ENCODE measurements around the gene SMIM23. TPM values are rescaled to one million over a fixed set of nuclear protein-coding genes. Genes with fewer than 3 reads are reported as not detected.

SMIM23 gene
- total RNA-seq: not detected

GRCh38 chr5:171785517-171785916 lies at the start of gene SMIM23:
SMIM23 (plus strand) TSS chr5:171785817; CDS start chr5:171785872, 55 bp downstream.
- Histone ChIP-seq H3K4me1 (ENCODE audit: insufficient read depth, low read length) (no peaks in the 10 kb centered on the region), H3K27me3 (ENCODE audit: insufficient read depth, low read length) (no peaks in the 10 kb centered on the region), H3K9me3 (ENCODE audit: low read depth, low read length) (no peaks in the 10 kb centered on the region), H3K4me3 (ENCODE audit: low read length) (no peak within 1 kb of the TSS)

GRCh38 chr5:171736976-171737891 lies 48.4 kb upstream of the SMIM23 start:
- H3K9me3 ChIP-seq (ENCODE audit: low read depth, low read length): no peaks in the 10 kb centered on the region
- no peaks in the 10 kb centered on the region for H3K4me1 ChIP-seq (ENCODE audit: insufficient read depth, low read length)
- H3K27me3 ChIP-seq (ENCODE audit: insufficient read depth, low read length): no peaks in the 10 kb centered on the region
- no peak overlapping the region for H3K4me3 ChIP-seq (ENCODE audit: low read length)

- Histone ChIP-seq H3K27me3 (ENCODE audit: insufficient read depth, low read length) (no peaks in the 10 kb centered on the region), H3K9me3 (ENCODE audit: low read depth, low read length) (no peaks in the 10 kb centered on the region), H3K4me3 (ENCODE audit: low read length) (no peak overlapping the region), H3K4me1 (ENCODE audit: insufficient read depth, low read length) (no peaks in the 10 kb centered on the region)
Observed at GRCh38 chr5:171738501-171738900, 47.1 kb upstream of the SMIM23 start.

- no peaks in the 10 kb centered on the region for H3K27me3 ChIP-seq (ENCODE audit: insufficient read depth, low read length)
- no peaks in the 10 kb centered on the region for H3K9me3 ChIP-seq (ENCODE audit: low read depth, low read length)
- no peak overlapping the region for H3K4me3 ChIP-seq (ENCODE audit: low read length)
- no peaks in the 10 kb centered on the region for H3K4me1 ChIP-seq (ENCODE audit: insufficient read depth, low read length)
Observed at GRCh38 chr5:171739271-171739670, 46.3 kb upstream of the SMIM23 start.

GRCh38 chr5:171743436-171744076 lies 42.1 kb upstream of the SMIM23 start:
- H3K4me1 ChIP-seq (ENCODE audit: insufficient read depth, low read length): no peaks in the 10 kb centered on the region
- H3K27me3 ChIP-seq (ENCODE audit: insufficient read depth, low read length): no peaks in the 10 kb centered on the region
- H3K9me3 ChIP-seq (ENCODE audit: low read depth, low read length): no peaks in the 10 kb centered on the region
- H3K4me3 ChIP-seq (ENCODE audit: low read length): no peak overlapping the region

GRCh38 chr5:171744264-171744663 lies 41.4 kb upstream of the SMIM23 start:
- Histone ChIP-seq H3K4me3 (ENCODE audit: low read length) (no peak overlapping the region), H3K4me1 (ENCODE audit: insufficient read depth, low read length) (no peaks in the 10 kb centered on the region), H3K27me3 (ENCODE audit: insufficient read depth, low read length) (no peaks in the 10 kb centered on the region), H3K9me3 (ENCODE audit: low read depth, low read length) (no peaks in the 10 kb centered on the region)

GRCh38 chr5:171744882-171745281 lies 40.7 kb upstream of the SMIM23 start:
- Histone ChIP-seq H3K27me3 (ENCODE audit: insufficient read depth, low read length) (no peaks in the 10 kb centered on the region), H3K4me3 (ENCODE audit: low read length) (no peak overlapping the region), H3K9me3 (ENCODE audit: low read depth, low read length) (no peaks in the 10 kb centered on the region), H3K4me1 (ENCODE audit: insufficient read depth, low read length) (no peaks in the 10 kb centered on the region)

GRCh38 chr5:171745602-171746001 lies 40.0 kb upstream of the SMIM23 start:
- no peaks in the 10 kb centered on the region for H3K27me3 ChIP-seq (ENCODE audit: insufficient read depth, low read length)
- no peaks in the 10 kb centered on the region for H3K9me3 ChIP-seq (ENCODE audit: low read depth, low read length)
- no peaks in the 10 kb centered on the region for H3K4me1 ChIP-seq (ENCODE audit: insufficient read depth, low read length)
- no peak overlapping the region for H3K4me3 ChIP-seq (ENCODE audit: low read length)

GRCh38 chr5:171747061-171747859 lies 38.4 kb upstream of the SMIM23 start:
- Histone ChIP-seq H3K4me3 (ENCODE audit: low read length) (no peak overlapping the region), H3K27me3 (ENCODE audit: insufficient read depth, low read length) (no peaks in the 10 kb centered on the region), H3K9me3 (ENCODE audit: low read depth, low read length) (no peaks in the 10 kb centered on the region), H3K4me1 (ENCODE audit: insufficient read depth, low read length) (no peaks in the 10 kb centered on the region)

GRCh38 chr5:171748720-171749119 lies 36.9 kb upstream of the SMIM23 start:
- Histone ChIP-seq H3K27me3 (ENCODE audit: insufficient read depth, low read length) (no peaks in the 10 kb centered on the region), H3K9me3 (ENCODE audit: low read depth, low read length) (no peaks in the 10 kb centered on the region), H3K4me1 (ENCODE audit: insufficient read depth, low read length) (no peaks in the 10 kb centered on the region), H3K4me3 (ENCODE audit: low read length) (no peak overlapping the region)

GRCh38 chr5:171749365-171749764 lies 36.3 kb upstream of the SMIM23 start:
- no peak overlapping the region for H3K4me3 ChIP-seq (ENCODE audit: low read length)
- no peaks in the 10 kb centered on the region for H3K4me1 ChIP-seq (ENCODE audit: insufficient read depth, low read length)
- no peaks in the 10 kb centered on the region for H3K9me3 ChIP-seq (ENCODE audit: low read depth, low read length)
- no peaks in the 10 kb centered on the region for H3K27me3 ChIP-seq (ENCODE audit: insufficient read depth, low read length)

- no peaks in the 10 kb centered on the region for H3K9me3 ChIP-seq (ENCODE audit: low read depth, low read length)
- no peak overlapping the region for H3K4me3 ChIP-seq (ENCODE audit: low read length)
- H3K4me1 ChIP-seq (ENCODE audit: insufficient read depth, low read length): no peaks in the 10 kb centered on the region
- H3K27me3 ChIP-seq (ENCODE audit: insufficient read depth, low read length): no peaks in the 10 kb centered on the region
Observed at GRCh38 chr5:171750311-171750788, 35.3 kb upstream of the SMIM23 start.

- no peaks in the 10 kb centered on the region for H3K27me3 ChIP-seq (ENCODE audit: insufficient read depth, low read length)
- no peaks in the 10 kb centered on the region for H3K4me1 ChIP-seq (ENCODE audit: insufficient read depth, low read length)
- no peak overlapping the region for H3K4me3 ChIP-seq (ENCODE audit: low read length)
- no peaks in the 10 kb centered on the region for H3K9me3 ChIP-seq (ENCODE audit: low read depth, low read length)
Observed at GRCh38 chr5:171755354-171755821, 30.2 kb upstream of the SMIM23 start.

- H3K9me3 ChIP-seq (ENCODE audit: low read depth, low read length): no peaks in the 10 kb centered on the region
- no peak overlapping the region for H3K4me3 ChIP-seq (ENCODE audit: low read length)
- no peaks in the 10 kb centered on the region for H3K4me1 ChIP-seq (ENCODE audit: insufficient read depth, low read length)
- no peaks in the 10 kb centered on the region for H3K27me3 ChIP-seq (ENCODE audit: insufficient read depth, low read length)
Observed at GRCh38 chr5:171757853-171758535, 27.6 kb upstream of the SMIM23 start.
